HEK293 (cell line): ENCODE results near the gene CHST8.

Experiments
- CTCF ChIA-PET: fragments of 350-600 bp; formaldehyde crosslinking; extraction: SDS; loops from one replicate; lab custom pipeline; 2021; ENCODE audit warnings: antibody characterized with exemption; lab: Yijun Ruan, JAX
- POLR2A ChIA-PET: fragments of 300-600 bp; formaldehyde crosslinking; extraction: SDS; loops from one replicate; lab custom pipeline; 2020; ENCODE audit warnings: antibody characterized with exemption, inconsistent platforms; lab: Yijun Ruan, JAX
- H3K27ac ChIP-seq: fragments of 200-500 bp; sonication (Bioruptor generic); 2 replicates; pipeline ENCODE4 v1.5.1; 2014; ENCODE audit warnings: low read depth, low read length, control low read depth, inconsistent platforms; ENCODE audit errors: extremely low read depth
- H3K36me3 ChIP-seq, 2 experiments: fragments of 200-500 bp in 1 of 2; sonication (Bioruptor generic) in 1 of 2; 1 replicate in 1 of 2; 2 replicates in 1 of 2; pipeline ENCODE4 v1.5.1; 2014 to 2017; ENCODE audit warnings: inconsistent platforms in 2 of 2, low read length in 2 of 2; ENCODE audit not compliant: control insufficient read depth in 2 of 2, insufficient read depth in 1 of 2
- H3K4me1 ChIP-seq: fragments of 200-500 bp; sonication (Bioruptor generic); 2 replicates; pipeline ENCODE4 v1.5.1; 2014; ENCODE audit warnings: mild to moderate bottlenecking, low read length, inconsistent platforms; ENCODE audit not compliant: control insufficient read depth, insufficient read depth
- H3K4me3 ChIP-seq: 2 replicates; pipeline ENCODE4 v1.5.1; 2011; ENCODE audit warnings: low read depth, mild to moderate bottlenecking, control low read depth, low read length, moderate library complexity
- H3K9me3 ChIP-seq: fragments of 200-500 bp; sonication (Bioruptor generic); 2 replicates; pipeline ENCODE4 v1.5.1; 2014; ENCODE audit warnings: low read depth, low read length, inconsistent platforms; ENCODE audit not compliant: control insufficient read depth, insufficient read depth
- BCL11A ChIP-seq: fragments of 450-650 bp; formaldehyde crosslinking; IDR thresholded peaks from 2 replicates; pipeline ENCODE4 v1.5.1; 2016; ENCODE audit warnings: low read depth, missing biosample characterization, missing genetic modification characterization
- HIC1 ChIP-seq: fragments of 450-650 bp; formaldehyde crosslinking; IDR thresholded peaks from 2 replicates; pipeline ENCODE4 v1.5.1; 2016; ENCODE audit warnings: missing biosample characterization, missing genetic modification characterization
- RBAK ChIP-seq: fragments of 450-650 bp; formaldehyde crosslinking; IDR thresholded peaks from 2 replicates; pipeline ENCODE4 v1.5.1; 2016; ENCODE audit warnings: missing biosample characterization, missing genetic modification characterization
- SALL2 ChIP-seq: fragments of 450-650 bp; formaldehyde crosslinking; IDR thresholded peaks from 2 replicates; pipeline ENCODE4 v1.5.0; 2017; ENCODE audit warnings: missing biosample characterization, mild to moderate bottlenecking, missing genetic modification characterization, borderline replicate concordance
- SP3 ChIP-seq: fragments of 450-650 bp; formaldehyde crosslinking; IDR thresholded peaks from 2 replicates; pipeline ENCODE4 v1.5.1; 2016; ENCODE audit warnings: missing biosample characterization, missing genetic modification characterization
- ZNF148 ChIP-seq: fragments of 450-650 bp; formaldehyde crosslinking; IDR thresholded peaks from 2 replicates; pipeline ENCODE4 v1.5.0; 2017; ENCODE audit warnings: missing biosample characterization, missing genetic modification characterization, borderline replicate concordance
- ZNF211 ChIP-seq: fragments of 450-650 bp; formaldehyde crosslinking; IDR thresholded peaks from 2 replicates; pipeline ENCODE4 v1.5.1; 2016; ENCODE audit warnings: low read depth, missing biosample characterization, missing genetic modification characterization
- ZNF274 ChIP-seq, 2 experiments: fragments of 200-500 bp in 1 of 2; fragments of 450-650 bp in 1 of 2; sonication (Bioruptor generic) in 1 of 2; formaldehyde crosslinking in 1 of 2; IDR thresholded peaks; 2 replicates each; pipeline versions ENCODE4 v1.5.1 to v1.6.1; 2014 to 2016; ENCODE audit warnings: borderline replicate concordance in 1 of 2, inconsistent platforms in 1 of 2, low read length in 1 of 2, missing biosample characterization in 1 of 2, missing genetic modification characterization in 1 of 2
- ZNF311 ChIP-seq: fragments of 450-650 bp; formaldehyde crosslinking; IDR thresholded peaks from 2 replicates; pipeline ENCODE4 v1.5.1; 2017; ENCODE audit warnings: missing biosample characterization, missing genetic modification characterization, borderline replicate concordance
- ZNF398 ChIP-seq: fragments of 450-650 bp; formaldehyde crosslinking; IDR thresholded peaks from 2 replicates; pipeline ENCODE4 v1.5.1; 2017; ENCODE audit warnings: missing biosample characterization, missing genetic modification characterization
- ZNF48 ChIP-seq: fragments of 450-650 bp; formaldehyde crosslinking; IDR thresholded peaks from 2 replicates; pipeline ENCODE4 v1.5.1; 2016; ENCODE audit warnings: missing biosample characterization, missing genetic modification characterization
- ZNF514 ChIP-seq: fragments of 450-650 bp; formaldehyde crosslinking; IDR thresholded peaks from 2 replicates; pipeline ENCODE4 v1.5.1; 2016; ENCODE audit warnings: missing biosample characterization, missing genetic modification characterization
- ZNF521 ChIP-seq: fragments of 450-650 bp; formaldehyde crosslinking; IDR thresholded peaks from 2 replicates; pipeline ENCODE4 v1.5.1; 2017; ENCODE audit warnings: missing biosample characterization, mild to moderate bottlenecking, missing genetic modification characterization
- ZNF624 ChIP-seq: fragments of 450-650 bp; formaldehyde crosslinking; IDR thresholded peaks from 2 replicates; pipeline ENCODE4 v1.5.1; 2017; ENCODE audit warnings: missing biosample characterization, missing genetic modification characterization
- ZNF692 ChIP-seq: fragments of 450-650 bp; formaldehyde crosslinking; IDR thresholded peaks from 2 replicates; pipeline ENCODE4 v1.5.1; 2016; ENCODE audit warnings: missing biosample characterization, missing genetic modification characterization
- ZSCAN30 ChIP-seq: fragments of 450-650 bp; IDR thresholded peaks from 2 replicates; pipeline ENCODE4 v1.5.1; 2018; ENCODE audit warnings: missing biosample characterization, mild to moderate bottlenecking, missing genetic modification characterization, moderate library complexity
- TF ChIP-seq, protein P1 (sequence below): fragments of 450-650 bp; formaldehyde crosslinking; IDR thresholded peaks from 2 replicates; pipeline ENCODE4 v1.5.1; 2016; ENCODE audit warnings: missing biosample characterization, missing genetic modification characterization, low read depth
- TF ChIP-seq, protein P2 (sequence below): fragments of 450-650 bp; formaldehyde crosslinking; IDR thresholded peaks from 2 replicates; pipeline ENCODE4 v1.5.1; 2016; ENCODE audit warnings: missing biosample characterization, missing genetic modification characterization
- TF ChIP-seq, protein P3 (sequence below): fragments of 450-650 bp; formaldehyde crosslinking; IDR thresholded peaks from 2 replicates; pipeline ENCODE4 v1.5.1; 2016; ENCODE audit warnings: missing biosample characterization, missing genetic modification characterization

Gene CHST8

GRCh38 chr19:33726756-33727155 is 105.0 kb downstream of the CHST8 start (continued):
- TF ChIP-seq, protein P1, sequence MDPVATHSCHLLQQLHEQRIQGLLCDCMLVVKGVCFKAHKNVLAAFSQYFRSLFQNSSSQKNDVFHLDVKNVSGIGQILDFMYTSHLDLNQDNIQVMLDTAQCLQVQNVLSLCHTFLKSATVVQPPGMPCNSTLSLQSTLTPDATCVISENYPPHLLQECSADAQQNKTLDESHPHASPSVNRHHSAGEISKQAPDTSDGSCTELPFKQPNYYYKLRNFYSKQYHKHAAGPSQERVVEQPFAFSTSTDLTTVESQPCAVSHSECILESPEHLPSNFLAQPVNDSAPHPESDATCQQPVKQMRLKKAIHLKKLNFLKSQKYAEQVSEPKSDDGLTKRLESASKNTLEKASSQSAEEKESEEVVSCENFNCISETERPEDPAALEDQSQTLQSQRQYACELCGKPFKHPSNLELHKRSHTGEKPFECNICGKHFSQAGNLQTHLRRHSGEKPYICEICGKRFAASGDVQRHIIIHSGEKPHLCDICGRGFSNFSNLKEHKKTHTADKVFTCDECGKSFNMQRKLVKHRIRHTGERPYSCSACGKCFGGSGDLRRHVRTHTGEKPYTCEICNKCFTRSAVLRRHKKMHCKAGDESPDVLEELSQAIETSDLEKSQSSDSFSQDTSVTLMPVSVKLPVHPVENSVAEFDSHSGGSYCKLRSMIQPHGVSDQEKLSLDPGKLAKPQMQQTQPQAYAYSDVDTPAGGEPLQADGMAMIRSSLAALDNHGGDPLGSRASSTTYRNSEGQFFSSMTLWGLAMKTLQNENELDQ (tag by site-specific recombination): no peak
- TF ChIP-seq ZNF48 (no peak), SP3 (tag by site-specific recombination) (no peak), ZNF311 (tag by site-specific recombination) (no peak), ZNF148 (tag by site-specific recombination) (no peak), ZNF398 (no peak), ZNF692 (no peak), ZNF624 (tag by site-specific recombination) (no peak), RBAK (tag by site-specific recombination) (no peak), ZSCAN30 (tag by site-specific recombination) (no peak)
- TF ChIP-seq, protein P2, sequence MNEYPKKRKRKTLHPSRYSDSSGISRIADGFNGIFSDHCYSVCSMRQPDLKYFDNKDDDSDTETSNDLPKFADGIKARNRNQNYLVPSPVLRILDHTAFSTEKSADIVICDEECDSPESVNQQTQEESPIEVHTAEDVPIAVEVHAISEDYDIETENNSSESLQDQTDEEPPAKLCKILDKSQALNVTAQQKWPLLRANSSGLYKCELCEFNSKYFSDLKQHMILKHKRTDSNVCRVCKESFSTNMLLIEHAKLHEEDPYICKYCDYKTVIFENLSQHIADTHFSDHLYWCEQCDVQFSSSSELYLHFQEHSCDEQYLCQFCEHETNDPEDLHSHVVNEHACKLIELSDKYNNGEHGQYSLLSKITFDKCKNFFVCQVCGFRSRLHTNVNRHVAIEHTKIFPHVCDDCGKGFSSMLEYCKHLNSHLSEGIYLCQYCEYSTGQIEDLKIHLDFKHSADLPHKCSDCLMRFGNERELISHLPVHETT (tag by site-specific recombination): no peak

DNA sequence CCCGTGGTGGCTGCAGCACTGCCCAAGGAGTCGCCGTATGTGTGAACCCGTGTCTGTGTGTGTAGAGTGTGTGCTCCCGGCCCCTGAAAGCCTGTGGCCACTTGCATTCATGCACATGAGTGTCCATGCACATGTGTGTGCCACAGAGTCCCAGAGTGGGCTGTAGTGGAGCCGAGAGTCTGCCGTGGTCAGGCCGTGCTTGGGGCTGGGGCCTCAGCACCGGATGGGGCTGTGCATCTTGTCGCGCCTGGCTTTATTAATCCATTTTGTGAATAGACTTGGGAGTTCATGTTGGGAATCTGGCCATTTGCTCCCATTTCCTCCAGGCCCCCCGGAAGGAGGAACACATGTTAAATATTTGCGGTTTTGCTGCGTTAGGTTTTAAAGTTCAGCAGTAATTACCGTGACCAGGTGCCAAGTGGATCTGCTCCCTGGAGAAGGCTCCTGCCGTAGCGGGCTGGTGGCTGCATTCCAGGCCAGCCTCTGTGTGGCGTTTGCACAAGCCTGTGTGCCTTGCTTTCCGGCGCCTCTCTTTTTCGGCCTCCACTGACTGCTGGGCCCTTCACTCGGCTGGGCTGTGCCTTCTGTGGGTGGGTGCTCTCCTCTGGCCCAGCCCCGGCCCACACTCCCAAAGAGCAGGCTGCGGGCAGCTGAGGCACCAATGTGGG is 105.7 kb downstream of the CHST8 start:
- ChIA-PET POLR2A (no interaction called here), CTCF (no interaction called here)
- H3K4me1 ChIP-seq: no peaks in the 10 kb centered on the region
- H3K9me3 ChIP-seq: no peaks in the 10 kb centered on the region
- no peak overlapping the region for H3K4me3 ChIP-seq
- H3K27ac ChIP-seq: no peak overlapping the region
- no peaks in the 10 kb centered on the region for H3K36me3 ChIP-seq
- no peak for TF ChIP-seq ZNF514 (tag by site-specific recombination)
- no peak for TF ChIP-seq SALL2 (tag by site-specific recombination)
- TF ChIP-seq ZNF211 (tag by site-specific recombination): no peak
- TF ChIP-seq ZNF521 (tag by site-specific recombination): no peak
- no peak for TF ChIP-seq BCL11A
- no peak for TF ChIP-seq HIC1 (tag by site-specific recombination)
- no peak for TF ChIP-seq SP3 (tag by site-specific recombination)
- TF ChIP-seq, protein P1 (tag by site-specific recombination): no peak
- no peak for TF ChIP-seq ZNF274 (IDR thresholded peaks at IDR 0.05; ENCODE audit: low read length)
- no peak for TF ChIP-seq ZNF274 (tag by site-specific recombination; IDR thresholded peaks at IDR 0.05; ENCODE audit: borderline replicate concordance)
- TF ChIP-seq, protein P3, sequence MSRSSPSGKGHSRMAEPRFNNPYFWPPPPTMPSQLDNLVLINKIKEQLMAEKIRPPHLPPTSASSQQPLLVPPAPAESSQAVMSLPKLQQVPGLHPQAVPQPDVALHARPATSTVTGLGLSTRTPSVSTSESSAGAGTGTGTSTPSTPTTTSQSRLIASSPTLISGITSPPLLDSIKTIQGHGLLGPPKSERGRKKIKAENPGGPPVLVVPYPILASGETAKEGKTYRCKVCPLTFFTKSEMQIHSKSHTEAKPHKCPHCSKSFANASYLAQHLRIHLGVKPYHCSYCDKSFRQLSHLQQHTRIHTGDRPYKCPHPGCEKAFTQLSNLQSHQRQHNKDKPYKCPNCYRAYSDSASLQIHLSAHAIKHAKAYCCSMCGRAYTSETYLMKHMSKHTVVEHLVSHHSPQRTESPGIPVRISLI (tag by site-specific recombination): no peak
